ENCODE measurements around the gene FNDC11.
A peak's percentile ranks its signal among the peaks of the same experiment; 100 is the strongest.

Gene FNDC11

DNA sequence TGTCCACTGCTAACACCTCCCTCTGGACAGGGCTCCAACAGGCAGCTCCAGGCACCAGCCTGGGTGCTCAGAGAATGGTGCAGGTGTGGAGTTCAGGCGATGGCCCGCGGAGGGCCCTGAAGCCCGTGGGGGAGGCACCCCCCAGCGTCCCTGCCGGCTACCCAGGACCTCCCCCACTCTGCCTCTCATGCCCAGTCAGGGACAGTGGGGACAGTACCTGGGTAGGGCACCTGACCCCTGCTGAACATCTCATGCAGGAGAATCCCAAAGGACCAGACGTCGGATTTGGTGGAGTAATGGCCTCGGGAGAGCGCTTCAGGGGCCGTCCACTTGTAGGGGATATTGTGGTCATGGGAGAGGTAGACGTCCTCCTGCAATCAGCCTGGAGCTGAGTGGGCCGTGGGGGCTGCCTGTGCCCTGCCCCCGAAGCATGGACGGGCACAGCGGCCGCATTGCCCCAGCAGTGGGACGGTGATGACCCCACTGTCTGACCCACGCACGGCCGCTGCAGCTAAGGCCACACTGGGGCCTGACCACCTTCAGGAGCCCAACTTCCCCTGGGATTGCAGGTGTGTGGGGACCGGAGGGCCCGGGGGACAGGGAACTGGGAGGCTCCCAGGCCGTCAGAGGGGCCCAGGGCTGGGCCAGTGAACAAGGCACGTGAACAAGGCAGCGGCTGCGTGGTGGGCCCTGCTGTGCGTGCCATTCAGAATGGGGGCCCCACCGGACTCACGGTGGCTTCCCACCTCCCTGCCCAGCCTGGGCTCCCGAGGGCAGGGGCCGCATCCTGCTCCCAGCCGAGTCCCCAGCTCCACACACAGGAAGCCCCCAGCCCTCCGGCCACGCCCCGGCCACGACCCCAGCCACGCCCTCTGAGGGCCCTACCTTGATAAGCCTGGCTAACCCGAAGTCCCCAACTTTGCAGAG, 23.8 kb upstream of the FNDC11 start:
- Histone ChIP-seq H3K4me3 (ENCODE audit: low read length) (no peak overlapping the region), H3K27me3 (ENCODE audit: control insufficient read depth, insufficient read depth, low read length) (peaks cover 9% of the 10 kb centered on the region), H3K36me3 (ENCODE audit: control insufficient read depth, insufficient read depth, low read length) (no peaks in the 10 kb centered on the region), H3K27ac (ENCODE audit: low read depth, low read length) (no peak overlapping the region), H3K4me1 (ENCODE audit: control insufficient read depth, insufficient read depth, low read length) (no peaks in the 10 kb centered on the region), H3K9ac (ENCODE audit: low read length) (no peak overlapping the region)

DNA sequence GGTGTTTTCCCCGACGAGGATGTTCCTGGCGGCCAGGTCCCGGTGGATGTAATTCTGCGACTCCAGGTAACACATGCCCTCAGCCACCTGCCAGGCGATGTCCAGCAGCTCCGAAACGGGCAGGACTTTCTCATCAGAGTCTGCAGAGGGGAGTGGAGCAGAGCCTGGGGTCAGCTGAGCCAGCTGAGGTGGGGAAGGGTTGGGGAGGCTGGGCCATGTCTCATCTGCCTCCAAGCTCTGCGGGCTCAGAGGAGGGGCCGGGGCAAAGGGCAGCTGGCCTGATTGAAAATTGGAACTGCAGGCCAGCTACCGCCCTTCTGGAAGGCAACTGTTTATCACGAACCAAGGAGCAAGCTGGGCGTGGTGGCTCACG, 23.2 kb upstream of the FNDC11 start:
- H3K4me3 ChIP-seq (ENCODE audit: low read length), result no peak overlapping the region
- no peak overlapping the region for H3K27ac ChIP-seq (ENCODE audit: low read depth, low read length)
- H3K27me3 ChIP-seq (ENCODE audit: control insufficient read depth, insufficient read depth, low read length), result peaks cover 9% of the 10 kb centered on the region
- no peak overlapping the region for H3K9ac ChIP-seq (ENCODE audit: low read length)
- no peaks in the 10 kb centered on the region for H3K4me1 ChIP-seq (ENCODE audit: control insufficient read depth, insufficient read depth, low read length)
- no peaks in the 10 kb centered on the region for H3K36me3 ChIP-seq (ENCODE audit: control insufficient read depth, insufficient read depth, low read length)

DNA sequence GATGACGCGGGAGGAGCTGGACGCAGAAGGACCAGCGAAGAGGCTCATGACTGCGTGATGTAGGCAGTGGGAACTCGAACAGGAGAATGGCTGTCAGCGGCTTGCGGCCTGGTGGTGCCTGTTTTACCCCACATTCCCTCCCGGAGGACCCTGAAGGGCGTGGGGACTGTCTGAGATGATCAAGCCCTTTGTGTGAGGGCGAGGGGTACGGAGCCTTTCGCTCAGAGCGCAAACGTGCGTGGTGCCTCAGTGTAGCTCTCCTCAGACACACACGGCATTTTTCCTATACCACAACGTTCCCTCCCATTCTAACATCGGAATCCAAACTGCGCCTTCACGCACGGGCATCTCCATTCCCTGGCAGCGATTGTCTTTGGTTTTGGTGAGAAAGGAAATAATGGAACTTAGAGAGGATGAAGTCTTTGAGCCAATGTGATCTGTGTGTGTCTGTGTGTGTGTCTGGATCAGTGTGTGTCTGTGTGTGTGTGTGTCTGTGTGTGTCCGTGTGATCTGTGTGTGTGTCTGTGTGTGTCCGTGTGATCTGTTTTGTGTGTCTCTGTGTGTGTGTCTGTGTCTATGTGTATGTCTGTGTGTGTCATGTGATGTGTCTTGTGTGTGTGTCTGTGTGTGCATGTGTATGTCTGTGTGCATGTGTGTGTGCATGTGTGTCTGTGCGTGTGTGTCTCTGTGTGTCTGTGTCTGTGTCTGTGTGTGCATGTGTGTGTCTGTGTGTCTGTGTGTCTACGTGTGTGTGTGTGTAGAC, 22.1 kb upstream of the FNDC11 start:
- H3K9ac ChIP-seq (ENCODE audit: low read length), result no peak overlapping the region
- H3K36me3 ChIP-seq (ENCODE audit: control insufficient read depth, insufficient read depth, low read length), result no peaks in the 10 kb centered on the region
- no peaks in the 10 kb centered on the region for H3K4me1 ChIP-seq (ENCODE audit: control insufficient read depth, insufficient read depth, low read length)
- H3K4me3 ChIP-seq (ENCODE audit: low read length), result no peak overlapping the region
- peaks cover 11% of the 10 kb centered on the region for H3K27me3 ChIP-seq (ENCODE audit: control insufficient read depth, insufficient read depth, low read length)
- no peak overlapping the region for H3K27ac ChIP-seq (ENCODE audit: low read depth, low read length)

DNA sequence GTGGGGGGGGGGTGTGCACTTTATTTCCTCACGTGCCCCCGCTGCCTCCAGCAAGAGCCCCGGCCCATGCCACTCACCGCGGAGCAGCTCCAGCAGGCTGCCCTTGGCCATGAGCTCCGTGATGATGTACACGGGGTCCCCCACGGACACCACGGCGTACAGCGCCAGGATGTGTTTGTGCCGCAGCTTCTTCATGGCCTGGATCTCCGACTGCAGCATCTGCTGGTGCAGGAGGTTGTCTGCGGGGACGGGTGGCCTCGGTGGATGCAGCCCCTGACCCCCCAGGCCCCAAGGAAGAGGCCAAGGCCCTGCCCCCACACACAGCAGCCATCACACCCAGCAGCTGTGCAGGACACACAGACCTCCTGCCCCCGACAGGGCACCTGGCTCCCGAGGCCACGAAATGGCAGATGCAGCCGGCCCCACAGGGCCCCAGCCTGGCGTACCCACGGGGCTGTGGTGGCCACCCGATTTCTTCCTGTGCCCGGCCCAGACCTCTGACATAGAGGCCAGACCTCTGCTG, 21.4 kb upstream of the FNDC11 start:
- H3K27ac ChIP-seq (ENCODE audit: low read depth, low read length), result no peak overlapping the region
- no peaks in the 10 kb centered on the region for H3K4me1 ChIP-seq (ENCODE audit: control insufficient read depth, insufficient read depth, low read length)
- H3K4me3 ChIP-seq (ENCODE audit: low read length), result no peak overlapping the region
- H3K9ac ChIP-seq (ENCODE audit: low read length), result no peak overlapping the region
- H3K36me3 ChIP-seq (ENCODE audit: control insufficient read depth, insufficient read depth, low read length), result no peaks in the 10 kb centered on the region
- peaks cover 14% of the 10 kb centered on the region for H3K27me3 ChIP-seq (ENCODE audit: control insufficient read depth, insufficient read depth, low read length)

DNA sequence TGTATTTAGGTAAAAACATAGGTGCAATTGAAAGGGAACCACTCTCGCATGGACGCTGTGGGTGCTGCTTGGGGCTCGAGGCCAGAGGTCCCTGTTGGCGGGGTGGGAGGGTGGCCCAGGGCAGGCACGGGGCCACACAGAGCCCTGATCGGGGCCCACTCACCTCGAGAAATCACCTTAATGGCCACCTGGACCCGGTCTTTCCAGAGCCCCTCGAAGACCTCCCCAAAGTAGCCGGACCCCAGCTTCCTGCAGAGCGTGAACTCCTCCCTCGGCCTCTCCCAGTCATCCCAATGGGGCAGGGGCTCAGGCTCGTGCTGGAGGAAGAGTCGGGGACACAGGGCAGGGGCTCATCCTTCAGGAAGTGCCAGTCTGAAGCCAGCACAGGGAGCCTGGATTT, 20.6 kb upstream of the FNDC11 start:
- peaks cover 14% of the 10 kb centered on the region for H3K27me3 ChIP-seq (ENCODE audit: control insufficient read depth, insufficient read depth, low read length)
- H3K4me1 ChIP-seq (ENCODE audit: control insufficient read depth, insufficient read depth, low read length), result no peaks in the 10 kb centered on the region
- H3K9ac ChIP-seq (ENCODE audit: low read length), result no peak overlapping the region
- no peak overlapping the region for H3K27ac ChIP-seq (ENCODE audit: low read depth, low read length)
- H3K4me3 ChIP-seq (ENCODE audit: low read length), result no peak overlapping the region
- no peaks in the 10 kb centered on the region for H3K36me3 ChIP-seq (ENCODE audit: control insufficient read depth, insufficient read depth, low read length)

DNA sequence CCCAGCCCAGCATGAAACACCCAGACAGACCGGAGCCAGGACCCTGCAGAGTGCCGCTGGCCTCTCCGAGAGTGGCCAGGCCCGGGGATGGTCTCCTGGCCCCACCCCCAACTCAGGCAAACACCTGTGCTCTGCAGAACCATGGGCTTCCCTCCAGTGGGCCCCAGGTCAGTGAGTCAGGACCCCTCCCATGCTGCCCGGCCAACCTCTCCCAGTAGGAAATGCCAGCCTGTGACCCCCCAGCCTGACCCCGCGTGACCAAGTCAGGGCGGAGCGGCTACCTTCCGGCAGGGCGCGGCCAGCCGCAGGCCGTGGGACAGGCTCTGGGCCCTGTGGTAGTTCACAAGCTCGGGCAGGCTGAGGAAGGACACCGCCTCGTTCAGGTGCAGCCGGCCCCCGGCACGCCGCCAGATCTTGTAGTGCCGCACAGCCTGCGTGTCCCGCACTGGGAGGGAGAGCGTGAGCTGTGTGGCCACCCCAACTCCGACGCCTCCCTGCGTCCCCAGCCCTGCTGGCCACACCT, 20.0 kb upstream of the FNDC11 start:
- Histone ChIP-seq H3K27me3 (ENCODE audit: control insufficient read depth, insufficient read depth, low read length) (peaks cover 14% of the 10 kb centered on the region), H3K4me3 (ENCODE audit: low read length) (peak overlapping the region; percentile 36), H3K27ac (ENCODE audit: low read depth, low read length) (no peak overlapping the region), H3K36me3 (ENCODE audit: control insufficient read depth, insufficient read depth, low read length) (no peaks in the 10 kb centered on the region), H3K4me1 (ENCODE audit: control insufficient read depth, insufficient read depth, low read length) (no peaks in the 10 kb centered on the region), H3K9ac (ENCODE audit: low read length) (no peak overlapping the region)

DNA sequence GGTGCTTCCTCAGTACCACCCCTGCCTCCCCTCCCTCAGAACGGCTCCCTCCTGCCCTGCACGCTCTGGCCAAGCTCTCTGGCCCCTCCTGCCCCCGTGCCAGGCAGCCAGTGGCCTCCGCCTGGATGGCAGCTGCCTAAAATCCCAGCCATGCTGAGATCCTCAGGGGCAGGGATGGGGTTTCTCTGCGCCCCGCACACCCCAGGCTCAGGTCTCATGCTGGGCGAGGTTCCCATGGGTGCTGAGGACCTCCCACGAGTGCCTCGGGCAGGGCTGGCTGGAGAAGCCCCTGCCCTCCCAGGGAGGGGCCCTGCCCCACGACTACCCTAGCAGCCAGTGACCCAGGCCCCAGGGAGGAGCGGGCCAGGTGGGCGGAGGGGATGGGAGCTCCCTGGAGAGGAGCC, 19.5 kb upstream of the FNDC11 start:
- no peaks in the 10 kb centered on the region for H3K4me1 ChIP-seq (ENCODE audit: control insufficient read depth, insufficient read depth, low read length)
- H3K27me3 ChIP-seq (ENCODE audit: control insufficient read depth, insufficient read depth, low read length), result peaks cover 14% of the 10 kb centered on the region
- no peaks in the 10 kb centered on the region for H3K36me3 ChIP-seq (ENCODE audit: control insufficient read depth, insufficient read depth, low read length)
- H3K27ac ChIP-seq (ENCODE audit: low read depth, low read length), result no peak overlapping the region
- H3K4me3 ChIP-seq (ENCODE audit: low read length), result peak overlapping the region; percentile 36
- H3K9ac ChIP-seq (ENCODE audit: low read length), result no peak overlapping the region

DNA sequence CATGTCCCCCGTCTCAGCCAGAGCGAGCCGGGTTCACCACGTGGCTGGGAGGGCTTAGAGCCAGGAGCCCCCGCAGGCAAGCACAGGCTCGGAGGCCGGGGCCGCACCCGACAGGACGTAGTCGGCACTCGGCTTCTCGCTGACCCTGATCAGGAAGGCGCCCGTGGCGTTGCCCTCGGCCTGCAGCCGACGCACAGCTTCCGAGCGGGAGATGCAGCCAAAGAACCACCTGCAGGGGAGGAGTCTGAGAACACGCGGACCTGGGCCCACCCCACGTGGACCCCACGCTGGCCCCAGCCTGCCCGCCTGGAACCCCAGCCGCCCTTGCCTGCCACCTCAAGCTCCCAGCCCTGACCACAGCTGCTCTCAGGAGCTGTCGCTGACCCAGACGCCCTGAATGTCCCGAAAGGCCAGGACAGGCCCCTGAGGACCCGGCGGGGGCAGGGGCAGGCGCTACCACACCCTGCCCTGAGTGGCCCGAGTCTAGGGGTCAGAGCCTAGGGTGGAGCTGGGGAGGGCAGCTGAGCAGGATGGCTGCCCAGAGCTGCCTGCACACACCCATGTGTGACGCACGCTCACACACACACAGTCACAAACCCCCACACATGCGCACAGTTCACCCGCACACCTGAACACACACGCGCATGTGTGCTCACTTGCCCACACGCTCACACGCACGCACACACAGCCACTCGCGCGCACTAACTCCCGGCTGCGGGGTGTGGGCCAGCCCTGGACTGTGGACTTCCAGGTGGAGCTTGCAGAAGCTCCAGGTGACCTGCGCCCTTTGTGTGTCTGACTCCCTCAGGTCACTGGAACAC, 18.9 kb upstream of the FNDC11 start:
- no peaks in the 10 kb centered on the region for H3K36me3 ChIP-seq (ENCODE audit: control insufficient read depth, insufficient read depth, low read length)
- H3K4me1 ChIP-seq (ENCODE audit: control insufficient read depth, insufficient read depth, low read length), result no peaks in the 10 kb centered on the region
- H3K4me3 ChIP-seq (ENCODE audit: low read length), result peak overlapping the region; percentile 27
- no peak overlapping the region for H3K9ac ChIP-seq (ENCODE audit: low read length)
- H3K27ac ChIP-seq (ENCODE audit: low read depth, low read length), result no peak overlapping the region
- H3K27me3 ChIP-seq (ENCODE audit: control insufficient read depth, insufficient read depth, low read length), result peaks cover 14% of the 10 kb centered on the region

DNA sequence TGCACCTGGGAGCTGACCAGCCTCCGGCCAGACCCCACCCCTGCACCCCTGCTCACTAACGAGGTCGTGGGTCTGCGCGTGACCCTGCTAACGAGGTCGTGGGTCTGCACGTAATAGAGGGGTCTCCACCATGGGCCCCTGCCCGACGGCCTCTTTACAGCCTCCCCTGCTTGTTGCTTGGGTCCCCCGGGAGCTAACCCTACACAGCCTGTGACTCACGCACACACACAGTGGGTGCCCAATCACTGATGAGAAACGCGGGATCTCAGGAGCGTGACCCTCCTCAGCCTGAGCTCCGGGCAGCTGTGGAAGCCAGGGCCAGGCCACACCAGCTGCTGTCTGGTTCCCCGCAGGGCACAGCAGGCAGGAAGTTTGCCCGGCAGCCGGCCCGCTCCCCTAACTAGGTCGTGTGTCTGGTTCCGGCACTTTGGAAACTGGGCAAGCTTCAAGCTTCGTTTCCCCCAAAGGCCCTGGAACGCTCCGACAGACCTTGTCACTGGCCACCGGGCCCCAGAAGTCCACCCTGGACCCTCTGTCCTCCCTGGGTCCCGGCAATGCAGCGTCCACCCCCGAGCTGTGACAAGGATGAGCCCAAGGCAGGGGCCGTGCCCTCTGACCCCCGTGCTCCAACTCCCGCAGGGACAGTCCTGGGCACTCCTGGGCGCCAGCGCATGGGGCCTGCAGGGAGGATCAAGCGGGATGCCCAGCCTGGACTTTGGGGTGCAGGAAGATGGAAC, 17.6 kb upstream of the FNDC11 start:
- Histone ChIP-seq H3K9ac (ENCODE audit: low read length) (peak overlapping the region; percentile 80), H3K4me3 (ENCODE audit: low read length) (peak overlapping the region; percentile 61), H3K36me3 (ENCODE audit: control insufficient read depth, insufficient read depth, low read length) (no peaks in the 10 kb centered on the region), H3K4me1 (ENCODE audit: control insufficient read depth, insufficient read depth, low read length) (no peaks in the 10 kb centered on the region), H3K27ac (ENCODE audit: low read depth, low read length) (no peak overlapping the region), H3K27me3 (ENCODE audit: control insufficient read depth, insufficient read depth, low read length) (peaks cover 14% of the 10 kb centered on the region)

DNA sequence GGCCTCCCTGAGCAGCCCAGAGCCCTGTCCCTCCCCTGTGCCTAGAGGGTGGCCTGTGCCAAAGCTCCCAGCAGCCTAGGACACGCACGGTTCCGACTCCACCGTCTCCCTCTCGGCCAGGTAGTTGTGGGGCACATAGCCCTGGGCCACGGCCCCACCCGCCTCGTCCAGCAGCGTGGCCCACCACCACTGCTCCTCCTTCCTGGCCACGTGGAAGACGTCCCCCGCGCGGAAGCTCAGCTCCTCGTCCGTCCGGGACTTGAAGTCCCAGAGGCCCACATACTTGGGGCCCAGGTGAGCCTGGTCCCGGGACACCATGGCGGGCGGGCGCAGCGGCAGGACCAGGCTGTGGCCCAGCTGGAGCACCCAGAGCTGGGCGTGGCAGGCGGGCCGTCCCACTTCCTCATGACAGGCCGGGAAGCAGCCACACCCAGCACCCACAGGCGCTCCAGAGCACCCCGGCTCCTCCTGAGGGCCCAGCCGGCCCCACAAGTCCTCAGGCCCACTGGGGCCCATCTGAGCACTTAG, 16.9 kb upstream of the FNDC11 start, which contains the start of gene PTK6:
TSS of gene PTK6 (minus strand) at position 380 of the 528 bp plus-strand sequence. CDS start at position 318, 62 bp downstream.
- H3K27ac ChIP-seq (ENCODE audit: low read depth, low read length), result peak within 1 kb of the TSS; percentile 24
- H3K36me3 ChIP-seq (ENCODE audit: control insufficient read depth, insufficient read depth, low read length), result no peaks in the 10 kb centered on the region
- H3K4me3 ChIP-seq (ENCODE audit: low read length), result peak within 1 kb of the TSS; percentile 64
- H3K4me1 ChIP-seq (ENCODE audit: control insufficient read depth, insufficient read depth, low read length), result no peaks in the 10 kb centered on the region
- peaks cover 9% of the 10 kb centered on the region for H3K27me3 ChIP-seq (ENCODE audit: control insufficient read depth, insufficient read depth, low read length)
- H3K9ac ChIP-seq (ENCODE audit: low read length), result peak within 1 kb of the TSS; percentile 80

DNA sequence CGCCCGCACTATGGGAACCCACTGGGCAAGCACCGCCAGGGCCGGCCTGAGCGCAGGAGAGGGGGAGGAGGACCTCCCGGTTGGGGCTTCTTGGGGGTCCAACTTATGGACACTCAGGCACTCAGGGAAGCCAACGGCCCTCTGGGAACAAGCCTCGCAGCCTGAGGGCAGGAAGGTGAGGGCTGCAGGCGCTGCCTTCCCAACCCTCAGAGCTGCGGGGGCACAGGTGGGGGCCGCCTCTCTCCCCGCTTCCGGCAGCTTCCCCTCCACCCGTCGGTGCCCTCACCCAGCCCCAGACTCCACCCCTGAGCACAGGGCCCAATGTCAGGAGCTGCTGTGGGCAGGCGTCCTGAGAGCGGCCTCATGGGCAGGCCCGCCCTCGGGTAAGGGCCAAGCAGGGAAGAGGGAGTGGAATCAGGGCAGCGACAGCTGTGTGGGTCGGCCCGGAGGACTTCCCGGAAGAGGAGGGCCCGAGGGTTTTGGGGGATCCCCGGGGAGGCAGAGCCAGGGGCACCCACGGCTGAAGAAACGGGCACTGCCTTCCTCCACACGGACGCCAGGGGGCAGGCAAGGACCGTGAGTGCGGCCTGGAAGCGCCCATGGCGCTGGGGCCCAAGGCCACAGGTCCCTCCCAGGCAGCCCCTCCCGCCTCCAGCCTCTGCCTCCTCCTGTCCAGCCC, 16.3 kb upstream of the FNDC11 start:
- Histone ChIP-seq H3K27ac (ENCODE audit: low read depth, low read length) (peak overlapping the region; percentile 24), H3K9ac (ENCODE audit: low read length) (peak overlapping the region; percentile 40), H3K4me1 (ENCODE audit: control insufficient read depth, insufficient read depth, low read length) (no peaks in the 10 kb centered on the region), H3K4me3 (ENCODE audit: low read length) (peak overlapping the region; percentile 64), H3K36me3 (ENCODE audit: control insufficient read depth, insufficient read depth, low read length) (no peaks in the 10 kb centered on the region), H3K27me3 (ENCODE audit: control insufficient read depth, insufficient read depth, low read length) (peaks cover 9% of the 10 kb centered on the region)
